T follicular helper cell (primary cell): ENCODE results near the gene OPA1.

ENCODE experiments used
- DNase-seq: peaks from one replicate; pipeline ENCODE4 v3.0.0-alpha.2; 2020; ENCODE audit warnings: low read depth

Gene OPA1

DNA sequence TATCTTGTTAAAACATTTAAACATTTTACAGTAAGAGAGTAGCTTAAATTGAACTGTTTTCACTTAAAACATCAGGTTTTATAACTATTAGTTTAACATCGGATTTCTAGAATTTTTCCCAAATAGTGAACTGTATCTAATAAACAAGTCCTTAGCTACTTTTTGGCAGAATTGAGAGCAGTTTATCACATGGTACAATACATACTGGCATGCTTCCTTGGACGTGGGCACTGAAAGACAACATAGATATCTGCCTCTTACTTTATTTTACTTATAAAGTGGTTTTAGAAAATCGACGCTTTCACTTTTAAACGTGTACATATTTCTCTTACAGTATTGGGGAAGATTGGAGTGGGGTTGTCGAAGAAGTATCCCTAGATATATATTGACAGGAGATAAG is 52.8 kb downstream of the OPA1 start:
- DNase-seq: no peak

DNA sequence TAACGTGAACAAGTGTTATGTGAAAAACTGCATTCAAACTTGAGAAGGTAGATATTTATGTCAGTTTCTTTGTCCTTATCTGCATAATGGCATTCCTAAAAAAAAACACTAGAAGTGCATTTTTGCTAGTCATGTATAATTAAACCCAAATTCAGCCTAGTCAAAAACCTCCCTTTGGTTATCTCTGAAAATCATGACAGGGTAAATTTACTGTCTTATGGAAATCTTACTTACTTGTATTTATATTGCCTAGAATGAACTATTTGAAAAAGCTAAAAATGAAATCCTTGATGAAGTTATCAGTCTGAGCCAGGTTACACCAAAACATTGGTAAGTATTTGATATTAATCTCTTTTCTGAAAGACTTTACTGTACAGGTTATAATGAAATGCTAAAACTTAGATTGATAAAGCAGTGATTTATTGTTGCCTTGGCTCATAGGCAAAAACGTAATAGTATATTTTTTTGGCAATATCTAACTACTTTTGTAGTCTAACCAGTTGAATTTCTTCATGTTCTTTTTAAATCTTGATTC is 55.6 kb downstream of the OPA1 start:
- no peak for DNase-seq

DNA sequence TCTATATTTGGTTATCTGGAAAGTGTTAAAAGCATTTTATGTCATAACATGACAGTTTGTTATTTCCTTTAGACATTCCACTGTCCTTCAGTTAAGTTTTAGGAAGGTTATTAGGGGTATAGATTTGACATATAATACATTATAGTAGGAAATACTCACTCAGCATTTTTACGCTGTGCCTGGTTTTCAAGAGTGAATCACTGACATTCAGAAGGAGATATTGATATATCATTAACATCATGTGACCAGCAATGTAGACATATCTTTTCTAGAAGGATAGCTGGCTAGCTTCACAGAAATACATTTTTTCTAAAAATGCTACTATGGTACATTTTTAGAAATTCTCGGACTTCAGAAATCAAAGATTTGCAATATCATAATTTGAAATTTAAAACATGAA is 57.6 kb downstream of the OPA1 start:
- DNase-seq: no peak

GRCh38 chr3:193655831-193656433 is 62.9 kb downstream of the OPA1 start:
- DNase-seq: no peak

- no peak for DNase-seq
These were observed 63.4 kb downstream of the OPA1 start for GRCh38 chr3:193656445-193656844.

DNA sequence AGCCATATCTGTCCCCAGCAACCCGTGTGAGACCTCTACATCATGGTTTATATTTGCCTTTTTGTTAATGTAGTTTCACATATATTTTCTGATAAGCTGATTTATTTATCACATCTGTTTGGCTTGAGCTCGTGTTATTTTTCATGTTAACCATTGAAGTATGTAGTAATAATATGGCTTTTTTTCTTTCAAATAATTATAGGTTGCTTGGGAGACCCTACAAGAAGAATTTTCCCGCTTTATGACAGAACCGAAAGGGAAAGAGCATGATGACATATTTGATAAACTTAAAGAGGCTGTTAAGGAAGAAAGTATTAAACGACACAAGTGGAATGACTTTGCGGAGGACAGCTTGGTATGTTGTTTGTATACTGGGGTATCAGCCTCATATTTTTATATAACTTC is 63.9 kb downstream of the OPA1 start:
- no peak for DNase-seq

DNA sequence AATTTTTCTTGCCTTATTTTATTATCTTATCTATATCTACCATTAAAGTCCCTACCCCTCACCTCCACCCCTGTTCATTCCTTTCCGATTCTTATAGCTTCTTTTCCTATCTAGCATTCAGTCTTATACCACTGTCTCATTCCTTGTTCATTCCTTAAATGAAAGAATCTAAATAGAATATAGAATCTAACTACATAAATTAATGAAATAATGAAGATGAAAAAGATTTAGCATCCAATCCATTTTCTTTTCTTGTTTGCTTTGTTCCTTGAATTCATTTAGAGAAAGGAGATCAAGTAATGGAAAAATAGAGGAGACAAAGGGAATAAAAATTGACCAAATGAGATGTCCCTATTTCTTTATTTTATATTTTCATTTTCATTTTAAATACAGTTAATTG is 67.2 kb downstream of the OPA1 start:
- no peak for DNase-seq

DNA sequence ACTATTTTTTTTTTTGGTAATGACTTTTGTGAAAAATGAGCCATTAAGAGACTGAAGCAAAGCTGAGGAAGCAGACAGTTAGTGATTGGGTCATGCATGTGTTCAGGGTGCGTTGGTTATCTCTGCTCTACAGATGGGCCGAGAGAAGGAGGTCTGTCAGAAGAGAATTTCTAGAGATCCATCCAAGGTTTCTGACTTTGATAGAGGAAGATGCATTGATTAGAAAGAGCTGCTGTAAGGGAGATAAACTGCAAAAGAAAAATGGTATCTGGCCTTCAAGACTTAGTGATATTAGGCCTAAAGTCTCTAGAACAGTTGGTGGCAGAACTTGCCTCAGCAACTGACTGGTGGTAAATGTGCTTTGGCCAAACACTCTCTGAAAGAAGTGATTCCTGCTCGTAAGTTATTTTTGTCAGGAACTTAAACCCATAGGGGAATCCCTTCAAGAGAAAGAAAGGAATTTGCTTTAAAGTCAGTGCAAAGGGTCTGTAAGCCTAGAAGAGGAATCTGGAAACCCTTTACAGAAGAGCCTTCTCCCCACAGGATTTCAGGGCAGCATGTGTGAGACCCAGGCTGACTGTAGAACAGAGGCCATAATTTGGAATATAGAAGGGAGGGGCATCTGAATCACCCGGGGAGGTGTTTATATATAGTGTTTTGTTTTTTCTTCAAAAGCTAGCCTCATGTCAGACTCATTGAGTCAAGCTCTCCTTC is 67.8 kb downstream of the OPA1 start:
- DNase-seq: no peak

- no peak for DNase-seq
These were observed 69.8 kb downstream of the OPA1 start for GRCh38 chr3:193662757-193663322.

- DNase-seq: no peak
These were observed 72.5 kb downstream of the OPA1 start for GRCh38 chr3:193665370-193665989.

- DNase-seq: no peak
These were observed 80.8 kb downstream of the OPA1 start for GRCh38 chr3:193673845-193674244.

- no peak for DNase-seq
These were observed 81.7 kb downstream of the OPA1 start for GRCh38 chr3:193674714-193675113.

- DNase-seq: no peak
These were observed 84.7 kb downstream of the OPA1 start for GRCh38 chr3:193677734-193678133.

DNA sequence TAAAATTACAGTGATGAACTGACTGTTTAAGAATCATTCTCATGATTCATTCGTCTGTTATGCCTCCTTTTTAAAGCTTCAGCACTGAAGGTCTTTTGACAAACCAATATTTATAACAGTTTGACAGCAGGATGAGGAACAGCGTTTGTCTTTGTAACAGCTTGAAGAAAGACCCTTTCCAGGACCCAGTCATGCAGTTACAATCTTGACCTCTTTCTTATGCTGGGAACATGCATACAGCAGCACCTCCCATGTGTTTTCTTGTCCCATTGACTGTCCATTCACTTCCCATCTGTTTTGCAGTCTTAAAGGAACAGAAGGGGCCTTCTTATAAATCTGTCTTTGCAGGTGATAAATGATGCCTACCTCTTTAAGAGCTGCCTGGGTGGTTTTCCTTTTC is 87.2 kb downstream of the OPA1 start:
- no peak for DNase-seq

GRCh38 chr3:193681631-193682030 is 88.6 kb downstream of the OPA1 start:
- no peak for DNase-seq

- DNase-seq: no peak
These were observed 93.9 kb downstream of the OPA1 start for GRCh38 chr3:193686665-193687483.

DNA sequence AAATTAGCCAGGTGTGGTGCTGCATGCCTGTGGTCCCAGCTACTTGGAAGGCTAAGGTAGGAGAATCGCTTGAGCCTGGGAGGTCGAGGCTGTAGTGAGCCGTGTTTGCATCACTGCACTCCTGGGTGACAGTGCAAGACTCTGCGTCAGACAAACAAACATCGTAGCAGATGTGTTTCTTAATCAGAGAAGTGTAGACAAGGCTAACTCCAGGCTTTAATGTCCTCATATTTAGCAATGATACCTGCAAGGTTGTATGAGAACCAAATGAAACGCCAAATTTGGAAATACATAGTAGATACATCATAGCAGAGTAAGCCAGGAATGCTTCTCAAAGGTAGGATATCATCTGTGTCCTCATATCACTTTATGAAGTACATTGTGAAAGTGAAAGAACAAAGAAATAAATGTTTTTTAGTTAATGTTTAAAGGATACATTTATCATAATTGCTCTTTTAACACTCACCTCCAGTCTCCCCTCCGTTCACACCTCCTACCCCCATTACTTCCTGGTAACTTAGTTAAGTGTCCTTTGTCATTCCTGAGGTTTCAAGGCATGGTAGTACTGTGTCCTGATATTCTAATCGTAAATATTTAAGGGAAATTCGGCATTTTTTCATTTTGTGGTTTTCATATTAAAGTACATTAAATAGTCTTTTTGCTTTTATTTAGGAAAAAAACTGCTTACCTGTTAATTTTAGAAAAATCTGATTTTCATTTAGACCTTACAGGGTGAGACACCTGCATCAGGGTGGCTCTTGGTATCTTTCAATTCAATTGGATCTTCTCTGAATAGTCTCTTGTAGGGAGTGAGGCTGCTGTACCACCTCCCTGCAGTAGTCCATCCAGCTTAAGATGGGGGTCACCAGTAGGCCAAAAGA is 96.1 kb downstream of the OPA1 start:
- DNase-seq: no peak

DNA sequence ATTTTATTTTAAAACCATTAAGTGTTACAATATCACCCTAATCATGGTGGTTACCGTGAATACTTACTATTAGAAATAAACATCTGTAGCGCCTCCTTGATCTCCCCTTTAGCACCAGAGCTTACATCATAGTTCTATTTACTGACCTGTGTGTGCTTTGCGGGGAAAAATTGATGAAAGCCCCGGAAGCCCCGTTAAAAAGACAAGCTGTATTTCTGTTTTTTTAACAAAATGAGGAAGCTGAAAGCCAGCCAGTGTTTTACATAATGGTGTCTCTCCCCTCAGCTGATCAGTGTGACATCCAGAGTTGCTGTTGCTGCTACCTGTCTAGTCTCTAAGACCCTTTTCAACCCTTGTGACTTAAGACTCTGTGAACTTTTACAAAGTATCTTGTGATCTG is 100.8 kb downstream of the OPA1 start:
- no peak for DNase-seq

DNA sequence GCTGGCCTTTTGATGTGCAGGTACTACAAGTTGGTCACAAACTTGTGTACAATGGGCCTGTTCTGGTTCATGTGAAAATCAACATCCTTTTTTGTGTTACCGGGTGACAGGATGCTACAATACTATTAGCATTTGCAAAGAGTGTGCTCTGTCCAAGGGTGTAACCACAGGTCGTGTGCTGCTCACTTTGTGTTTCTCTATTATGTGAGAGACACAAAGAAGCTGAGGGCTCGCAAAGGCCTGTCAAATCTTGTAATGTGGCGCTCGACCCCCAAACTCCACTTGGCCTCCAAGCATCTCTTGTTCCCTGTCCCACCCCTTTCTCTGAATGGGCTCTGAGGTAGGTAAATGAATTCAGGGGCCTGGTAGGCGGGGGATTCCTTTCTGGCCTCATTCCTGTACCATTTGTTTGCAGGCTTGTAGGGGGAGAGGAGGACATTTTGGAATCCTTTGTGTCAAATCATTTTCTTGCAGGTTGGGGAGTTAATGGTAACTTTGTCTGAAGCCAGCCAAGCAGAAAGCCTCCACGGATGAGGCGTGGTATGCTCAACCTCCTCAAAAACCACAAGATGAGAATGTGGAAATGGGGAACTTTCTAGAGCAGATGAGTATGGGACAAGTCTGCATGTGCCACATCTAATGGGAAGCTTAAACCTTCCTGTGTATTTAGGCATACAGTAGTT is 109.1 kb downstream of the OPA1 start:
- DNase-seq: no peak

DNA sequence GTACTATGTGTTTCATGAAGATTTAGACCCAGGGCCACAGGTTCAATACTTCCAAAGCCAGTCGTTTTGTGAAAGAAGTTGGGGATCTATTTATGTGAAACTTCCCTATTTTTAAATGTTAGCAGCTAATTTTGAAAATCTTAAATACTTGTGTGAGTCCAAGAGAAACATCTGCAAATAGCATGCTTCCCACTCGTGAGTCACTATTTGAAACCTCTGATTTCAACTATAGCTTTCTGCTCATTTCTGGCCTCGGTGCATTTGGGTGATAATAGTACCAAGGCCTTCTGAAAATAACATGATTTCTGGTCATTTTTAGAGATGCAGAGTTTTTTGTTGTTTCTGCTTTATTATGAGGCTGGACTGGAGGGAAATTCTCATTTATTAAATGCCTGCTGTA is 110.0 kb downstream of the OPA1 start:
- DNase-seq: no peak
